Measurements from ENCODE around the gene SGPL1.

The SGPL1 gene

GRCh38 chr10:70780370-70780760, 35.4 kb upstream of the SGPL1 start:
- Histone ChIP-seq H3K9me3 (ENCODE audit: insufficient read depth, low read depth, low read length) (peaks cover 2% of the 10 kb centered on the region), H2BK5ac (ENCODE audit: low read depth, low read length, poor library complexity) (no peak overlapping the region), H3K27ac (ENCODE audit: low read depth, low read length) (no peak overlapping the region), H2AK5ac (ENCODE audit: low read length) (no peak overlapping the region), H3K4ac (ENCODE audit: low read depth, low read length) (no peak overlapping the region), H3K9ac (ENCODE audit: low read length) (no peak overlapping the region), H2BK120ac (ENCODE audit: insufficient read depth, low read length, poor library complexity) (no peak overlapping the region), H3K4me1 (ENCODE audit: control insufficient read depth in 1 of 2, insufficient read depth in 2 of 2, low read length in 2 of 2) (no peaks in the 10 kb centered on the region), H2AFZ (ENCODE audit: insufficient read depth, low read length, poor library complexity) (no peak overlapping the region), H3K4me2 (ENCODE audit: low read length) (no peak overlapping the region), H3K27me3 (ENCODE audit: insufficient read depth, low read length) (no peaks in the 10 kb centered on the region), H3K23ac (ENCODE audit: low read length) (no peak overlapping the region), H3K79me2 (ENCODE audit: control insufficient read depth, insufficient read depth, low read length, poor library complexity) (no peaks in the 10 kb centered on the region), H4K12ac (ENCODE audit: low read depth, low read length) (no peak overlapping the region), H2BK12ac (ENCODE audit: low read length) (no peak overlapping the region), H3K79me1 (ENCODE audit: low read length) (no peaks in the 10 kb centered on the region), H3K14ac (ENCODE audit: low read length) (no peak overlapping the region), H4K91ac (ENCODE audit: low read depth, low read length) (no peak overlapping the region), H3K18ac (ENCODE audit: low read length) (no peak overlapping the region), H4K8ac (ENCODE audit: low read depth, low read length) (no peak overlapping the region), H3K4me3 (ENCODE audit: low read depth, low read length) (no peak overlapping the region), H3K36me3 (ENCODE audit: control insufficient read depth in 1 of 2, insufficient read depth in 2 of 2, low read length in 2 of 2) (no peaks in the 10 kb centered on the region)
- no peak for DNase-seq
- WGBS (ENCODE audit: extremely low coverage, insufficient coverage, insufficient read length) = no CpG with 5 or more reads among the region's 9 CpGs

GRCh38 chr10:70780772-70781171, 35.0 kb upstream of the SGPL1 start:
- Histone ChIP-seq H2AK5ac (ENCODE audit: low read length) (no peak overlapping the region), H3K4me3 (ENCODE audit: low read depth, low read length) (no peak overlapping the region), H2AFZ (ENCODE audit: insufficient read depth, low read length, poor library complexity) (no peak overlapping the region)

GRCh38 chr10:70781461-70782051, 34.2 kb upstream of the SGPL1 start:
- Histone ChIP-seq H2AK5ac (ENCODE audit: low read length) (no peak overlapping the region), H2AFZ (ENCODE audit: insufficient read depth, low read length, poor library complexity) (no peak overlapping the region), H3K27ac (ENCODE audit: low read depth, low read length) (no peak overlapping the region), H3K4me1 (ENCODE audit: control insufficient read depth in 1 of 2, insufficient read depth in 2 of 2, low read length in 2 of 2) (no peaks in the 10 kb centered on the region), H4K8ac (ENCODE audit: low read depth, low read length) (no peak overlapping the region), H2BK12ac (ENCODE audit: low read length) (no peak overlapping the region), H3K4me3 (ENCODE audit: low read depth, low read length) (no peak overlapping the region), H3K23ac (ENCODE audit: low read length) (no peak overlapping the region), H3K4ac (ENCODE audit: low read depth, low read length) (no peak overlapping the region), H3K14ac (ENCODE audit: low read length) (no peak overlapping the region), H4K91ac (ENCODE audit: low read depth, low read length) (no peak overlapping the region), H3K79me1 (ENCODE audit: low read length) (no peaks in the 10 kb centered on the region), H3K36me3 (ENCODE audit: control insufficient read depth in 1 of 2, insufficient read depth in 2 of 2, low read length in 2 of 2) (no peaks in the 10 kb centered on the region), H4K12ac (ENCODE audit: low read depth, low read length) (no peak overlapping the region), H3K27me3 (ENCODE audit: insufficient read depth, low read length) (no peaks in the 10 kb centered on the region), H3K4me2 (ENCODE audit: low read length) (no peak overlapping the region), H3K9me3 (ENCODE audit: insufficient read depth, low read depth, low read length) (peaks cover 2% of the 10 kb centered on the region), H3K79me2 (ENCODE audit: control insufficient read depth, insufficient read depth, low read length, poor library complexity) (no peaks in the 10 kb centered on the region), H3K9ac (ENCODE audit: low read length) (no peak overlapping the region), H3K18ac (ENCODE audit: low read length) (no peak overlapping the region), H2BK120ac (ENCODE audit: insufficient read depth, low read length, poor library complexity) (no peak overlapping the region), H2BK5ac (ENCODE audit: low read depth, low read length, poor library complexity) (no peak overlapping the region)
- no peak for DNase-seq
- no CpG with 5 or more reads among the region's 8 CpGs for WGBS (ENCODE audit: extremely low coverage, insufficient coverage, insufficient read length)

More at GRCh38 chr10:70780772-70781171, 35.0 kb upstream of the SGPL1 start:
- no peak overlapping the region for H3K18ac ChIP-seq (ENCODE audit: low read length)
- no peak for DNase-seq
- H3K4ac ChIP-seq (ENCODE audit: low read depth, low read length) = no peak overlapping the region
- H4K8ac ChIP-seq (ENCODE audit: low read depth, low read length) = no peak overlapping the region
- H4K12ac ChIP-seq (ENCODE audit: low read depth, low read length) = no peak overlapping the region
- no peak overlapping the region for H3K14ac ChIP-seq (ENCODE audit: low read length)
- no peak overlapping the region for H2BK5ac ChIP-seq (ENCODE audit: low read depth, low read length, poor library complexity)
- H3K27ac ChIP-seq (ENCODE audit: low read depth, low read length) = no peak overlapping the region
- H2BK12ac ChIP-seq (ENCODE audit: low read length) = no peak overlapping the region
- H3K9ac ChIP-seq (ENCODE audit: low read length) = no peak overlapping the region
- no peaks in the 10 kb centered on the region for H3K79me1 ChIP-seq (ENCODE audit: low read length)
- no CpG with 5 or more reads among the region's 4 CpGs for WGBS (ENCODE audit: extremely low coverage, insufficient coverage, insufficient read length)
- no peaks in the 10 kb centered on the region for H3K36me3 ChIP-seq (ENCODE audit: control insufficient read depth in 1 of 2, insufficient read depth in 2 of 2, low read length in 2 of 2)
- no peak overlapping the region for H3K23ac ChIP-seq (ENCODE audit: low read length)
- H3K79me2 ChIP-seq (ENCODE audit: control insufficient read depth, insufficient read depth, low read length, poor library complexity) = no peaks in the 10 kb centered on the region
- no peaks in the 10 kb centered on the region for H3K4me1 ChIP-seq (ENCODE audit: control insufficient read depth in 1 of 2, insufficient read depth in 2 of 2, low read length in 2 of 2)
- H2BK120ac ChIP-seq (ENCODE audit: insufficient read depth, low read length, poor library complexity) = no peak overlapping the region
- no peak overlapping the region for H4K91ac ChIP-seq (ENCODE audit: low read depth, low read length)
- H3K4me2 ChIP-seq (ENCODE audit: low read length) = no peak overlapping the region
- peaks cover 2% of the 10 kb centered on the region for H3K9me3 ChIP-seq (ENCODE audit: insufficient read depth, low read depth, low read length)
- no peaks in the 10 kb centered on the region for H3K27me3 ChIP-seq (ENCODE audit: insufficient read depth, low read length)

GRCh38 chr10:70782086-70782745, 33.5 kb upstream of the SGPL1 start:
- H3K79me1 ChIP-seq (ENCODE audit: low read length) = no peaks in the 10 kb centered on the region
- H3K23ac ChIP-seq (ENCODE audit: low read length) = no peak overlapping the region
- H3K9ac ChIP-seq (ENCODE audit: low read length) = no peak overlapping the region
- H2BK5ac ChIP-seq (ENCODE audit: low read depth, low read length, poor library complexity) = no peak overlapping the region
- no peak overlapping the region for H2BK120ac ChIP-seq (ENCODE audit: insufficient read depth, low read length, poor library complexity)
- no peak overlapping the region for H4K12ac ChIP-seq (ENCODE audit: low read depth, low read length)
- H3K36me3 ChIP-seq (ENCODE audit: control insufficient read depth in 1 of 2, insufficient read depth in 2 of 2, low read length in 2 of 2) = no peaks in the 10 kb centered on the region
- H2AFZ ChIP-seq (ENCODE audit: insufficient read depth, low read length, poor library complexity) = no peak overlapping the region
- WGBS (ENCODE audit: extremely low coverage, insufficient coverage, insufficient read length) = no CpG with 5 or more reads among the region's 4 CpGs
- no peak overlapping the region for H3K18ac ChIP-seq (ENCODE audit: low read length)
- H3K27me3 ChIP-seq (ENCODE audit: insufficient read depth, low read length) = no peaks in the 10 kb centered on the region
- H4K91ac ChIP-seq (ENCODE audit: low read depth, low read length) = no peak overlapping the region
- H3K9me3 ChIP-seq (ENCODE audit: insufficient read depth, low read depth, low read length) = peaks cover 2% of the 10 kb centered on the region
- no peak overlapping the region for H3K4ac ChIP-seq (ENCODE audit: low read depth, low read length)
- H3K14ac ChIP-seq (ENCODE audit: low read length) = no peak overlapping the region
- no peak overlapping the region for H4K8ac ChIP-seq (ENCODE audit: low read depth, low read length)
- no peaks in the 10 kb centered on the region for H3K4me1 ChIP-seq (ENCODE audit: control insufficient read depth in 1 of 2, insufficient read depth in 2 of 2, low read length in 2 of 2)
- H2AK5ac ChIP-seq (ENCODE audit: low read length) = no peak overlapping the region
- H2BK12ac ChIP-seq (ENCODE audit: low read length) = no peak overlapping the region
- H3K4me2 ChIP-seq (ENCODE audit: low read length) = no peak overlapping the region
- no peak for DNase-seq
- no peak overlapping the region for H3K4me3 ChIP-seq (ENCODE audit: low read depth, low read length)
- H3K27ac ChIP-seq (ENCODE audit: low read depth, low read length) = no peak overlapping the region
- no peaks in the 10 kb centered on the region for H3K79me2 ChIP-seq (ENCODE audit: control insufficient read depth, insufficient read depth, low read length, poor library complexity)

Data from trophoblast cell (in vitro differentiated cells and primary cell).